Stimulated activated CD4-positive, alpha-beta T cell treated with anti-CD3 and anti-CD28 coated beads, Interleukin-12 subunit alpha, Interleukin-12 subunit beta, amount 100 ng/mL, for 4 hours (primary cell): ENCODE results near the gene XPA.
A peak's percentile ranks its signal among the peaks of the same experiment; 100 is the strongest.

Experiments
- DNase-seq: peaks from one replicate; pipeline ENCODE4 v3.0.0-alpha.2; 2020

Gene XPA

GRCh38 chr9:97647996-97648395 lies 49.1 kb downstream of the XPA start:
- no peak for DNase-seq

- DNase-seq, result no peak
These were observed 51.4 kb downstream of the XPA start for GRCh38 chr9:97645720-97646119.

GRCh38 chr9:97640325-97640724 lies 56.8 kb downstream of the XPA start:
- DNase-seq, result no peak

GRCh38 chr9:97638666-97639065 lies 58.5 kb downstream of the XPA start:
- no peak for DNase-seq

GRCh38 chr9:97636903-97637302 lies 60.2 kb downstream of the XPA start:
- DNase-seq, result no peak

DNA sequence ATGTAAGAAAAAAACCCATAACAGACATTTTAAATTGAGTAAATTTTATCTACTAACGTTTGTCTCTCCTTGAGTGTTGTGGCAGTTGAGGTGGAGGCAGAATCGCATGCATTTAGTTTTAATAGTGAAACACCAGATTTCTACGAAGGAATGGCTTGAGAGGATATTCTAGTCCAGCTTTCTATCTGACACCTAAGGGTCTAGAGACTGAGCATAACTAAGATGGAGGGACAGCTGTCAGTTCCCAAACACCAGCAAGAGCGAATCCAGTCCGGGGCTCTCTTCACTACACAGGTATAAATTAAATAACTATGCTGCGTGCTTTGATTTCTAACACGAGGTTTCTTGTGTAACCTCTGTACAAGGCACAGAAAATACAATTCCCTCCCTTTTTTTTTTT lies 62.1 kb downstream of the XPA start:
- no peak for DNase-seq

- no peak for DNase-seq
These were observed 63.2 kb downstream of the XPA start for GRCh38 chr9:97633859-97634490.

- DNase-seq, result peak; percentile 92
These were observed 63.9 kb downstream of the XPA start, which contains the start of the genes NCBP1 and TSTD2 for GRCh38 chr9:97632985-97633858. Gene NCBP1, plus strand, starts transcription at chr9:97633821. Its CDS starts 61 bp downstream, at chr9:97633882. Gene TSTD2, minus strand, starts transcription at chr9:97633368. Its CDS starts 5,806 bp downstream, at chr9:97627562.

GRCh38 chr9:97632248-97632984 lies 64.7 kb downstream of the XPA start:
- DNase-seq, result peak; percentile 19

GRCh38 chr9:97630591-97630990 lies 66.5 kb downstream of the XPA start:
- no peak for DNase-seq

GRCh38 chr9:97629156-97629555 lies 68.0 kb downstream of the XPA start:
- DNase-seq, result no peak

DNA sequence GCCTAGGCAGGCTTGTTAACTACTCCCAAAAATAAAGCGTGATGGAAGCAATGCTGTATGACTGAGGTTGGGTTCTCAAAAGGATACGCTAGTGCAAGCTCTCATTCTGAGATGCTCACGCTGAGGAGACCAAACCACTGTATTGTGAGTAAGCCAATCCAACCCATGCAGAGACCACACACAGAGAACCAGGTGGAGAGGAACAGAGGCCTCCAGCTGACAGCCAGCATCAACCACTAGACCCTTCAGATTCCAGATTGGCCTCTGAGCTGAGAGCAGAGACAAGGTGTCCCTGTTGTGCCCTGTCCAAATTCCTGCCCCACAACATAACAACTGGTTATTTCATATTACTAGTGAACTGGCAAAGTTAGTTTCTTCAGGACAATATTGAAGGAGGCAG lies 68.5 kb downstream of the XPA start:
- DNase-seq, result no peak

GRCh38 chr9:97627624-97628023 lies 69.5 kb downstream of the XPA start:
- no peak for DNase-seq

DNA sequence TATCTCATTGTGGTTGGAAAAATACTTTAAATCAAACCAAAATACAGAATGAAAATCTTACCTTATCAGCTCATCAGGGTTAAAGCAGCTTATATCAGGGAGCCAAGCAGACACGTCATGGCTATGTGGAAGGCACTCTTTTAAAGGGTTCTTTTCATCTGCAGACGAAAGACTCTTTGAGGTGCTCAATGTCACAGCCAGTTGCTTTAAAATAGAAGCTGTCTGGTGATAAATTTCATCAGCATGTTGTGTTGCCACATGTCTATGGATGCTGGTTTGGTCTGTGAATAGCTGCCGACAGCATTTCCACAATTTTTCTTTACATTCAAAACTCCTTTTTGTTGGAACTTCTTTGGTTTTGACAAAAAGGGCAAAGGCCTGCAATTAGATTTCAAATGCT lies 71.5 kb downstream of the XPA start:
- no peak for DNase-seq
